EH (cell line): ENCODE data around the gene PLAC8L1.
"Not testable (repeated sequence)": the region's sequence is repeated elsewhere in the genome, so short reads cannot be mapped to it uniquely, and the experiment has no call there.

ENCODE experiments used
- DNase-seq: peaks from one replicate; pipeline ENCODE4 v3.0.0-alpha.2; 2015; ENCODE audit warnings: low read depth

PLAC8L1 gene, protein sequence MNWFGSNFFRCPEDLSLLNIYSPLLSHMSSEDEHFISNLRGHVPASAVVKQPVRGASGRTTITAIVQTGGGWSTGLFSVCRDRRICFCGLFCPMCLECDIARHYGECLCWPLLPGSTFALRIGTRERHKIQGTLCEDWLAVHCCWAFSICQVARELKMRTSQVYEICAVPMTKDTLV

DNA sequence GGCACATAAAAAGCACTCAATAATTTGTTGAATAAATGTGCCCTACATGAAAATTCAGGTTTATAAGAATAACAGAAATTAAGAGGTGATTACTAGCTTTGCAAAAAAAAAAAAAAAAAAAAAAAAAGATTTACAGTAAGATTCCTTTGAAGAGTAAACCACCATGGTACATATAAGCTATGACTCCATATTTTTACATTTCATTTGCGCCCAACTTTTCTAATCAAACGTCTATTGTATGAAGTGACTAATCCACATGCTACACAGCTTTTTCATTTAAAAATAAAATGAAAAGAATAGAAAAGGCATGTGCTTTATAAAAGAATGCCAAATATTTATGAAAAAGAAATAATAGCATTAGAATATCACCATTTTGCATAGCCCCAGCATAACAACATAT, at the start of gene PLAC8L1:
PLAC8L1 (minus strand) TSS at position 101 of the 400 bp plus-strand sequence. CDS start 1,266 bp downstream, outside the sequence.
- no peak for DNase-seq

DNA sequence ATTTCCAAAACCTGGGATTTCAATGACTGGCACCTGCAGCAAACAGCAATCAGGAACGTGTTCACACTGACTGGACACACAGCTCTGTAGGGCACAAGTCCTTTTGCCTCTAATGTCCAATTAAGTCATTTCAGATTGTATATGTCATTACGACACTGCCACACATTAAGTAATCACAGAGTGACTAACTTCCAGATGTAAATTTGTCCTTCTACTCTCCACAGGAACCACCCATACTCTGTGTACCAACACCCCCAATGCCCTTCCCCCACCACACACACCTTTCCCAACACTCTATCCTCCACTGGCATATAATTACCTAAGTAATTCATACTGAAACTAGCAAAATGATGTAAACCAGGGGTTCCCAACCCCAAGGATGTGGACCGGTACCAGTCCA, 46.6 kb upstream of the PLAC8L1 start:
- DNase-seq, result no peak

DNA sequence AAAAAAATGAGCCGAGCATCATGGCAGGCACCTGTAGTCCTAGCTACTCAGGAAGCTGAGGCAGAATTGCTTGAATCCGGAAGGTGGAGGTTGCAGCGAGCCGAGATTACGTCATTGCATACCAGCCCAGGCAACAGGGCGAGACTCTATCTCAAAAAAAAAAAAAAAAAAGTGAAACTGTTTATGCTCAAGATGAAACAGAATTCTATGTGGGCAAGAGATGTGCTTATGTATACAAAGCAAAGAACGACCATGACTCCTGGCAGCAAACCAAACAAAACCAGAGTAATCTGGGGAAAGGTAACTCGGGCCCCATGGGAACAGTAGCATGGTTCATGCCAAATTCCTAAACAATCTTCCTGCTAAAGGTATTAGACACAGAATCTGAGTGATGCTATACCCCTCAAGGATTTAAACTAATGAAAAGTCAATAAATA, 32.6 kb upstream of the PLAC8L1 start:
- DNase-seq, result no peak

DNA sequence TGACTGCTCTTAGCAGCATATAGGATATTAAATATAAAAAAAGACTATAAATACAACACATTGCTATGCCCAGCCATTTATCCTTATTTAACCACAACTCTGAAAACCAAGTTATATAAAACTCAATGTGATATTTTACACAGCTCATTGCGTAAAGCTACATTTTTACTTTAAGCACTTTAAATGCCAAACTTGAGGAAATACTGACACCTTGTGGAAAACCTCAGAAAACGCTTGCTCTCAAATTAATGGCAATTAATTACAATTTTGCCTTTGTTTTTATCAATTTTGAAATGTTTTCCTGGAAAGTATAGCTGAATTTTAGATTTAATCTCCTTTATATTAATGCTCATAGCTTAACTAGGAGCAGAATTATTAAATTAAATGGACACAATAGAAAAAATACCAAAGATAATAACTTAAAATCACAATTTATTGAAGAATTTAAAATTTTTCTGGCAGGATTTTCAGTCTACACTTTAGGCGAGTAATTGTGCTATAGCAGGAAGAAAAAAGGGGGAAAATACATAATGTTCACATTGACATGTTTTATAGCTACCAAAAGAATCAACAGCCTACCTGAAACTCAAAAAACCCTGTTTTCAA, 25.2 kb upstream of the PLAC8L1 start:
- DNase-seq, result peak; percentile 49

DNA sequence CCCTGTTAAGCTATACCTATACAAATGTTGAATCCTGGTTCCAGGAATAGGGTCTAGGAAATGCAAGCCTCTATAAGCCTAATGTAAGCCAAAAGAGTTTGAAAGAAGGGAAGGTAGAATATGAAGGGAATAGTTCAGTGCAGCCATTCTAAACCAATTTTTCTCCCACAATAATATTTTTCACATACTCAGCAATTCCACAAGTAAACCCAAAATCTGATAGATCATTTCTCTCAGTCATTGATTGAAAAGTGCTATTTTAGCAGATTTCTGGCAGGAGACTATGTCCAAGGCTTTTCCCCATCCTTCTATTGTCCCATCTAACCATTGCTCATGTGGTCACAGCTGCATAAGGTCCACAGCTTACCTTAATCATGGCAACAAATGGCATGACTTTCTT, 20.7 kb upstream of the PLAC8L1 start:
- no peak for DNase-seq

DNA sequence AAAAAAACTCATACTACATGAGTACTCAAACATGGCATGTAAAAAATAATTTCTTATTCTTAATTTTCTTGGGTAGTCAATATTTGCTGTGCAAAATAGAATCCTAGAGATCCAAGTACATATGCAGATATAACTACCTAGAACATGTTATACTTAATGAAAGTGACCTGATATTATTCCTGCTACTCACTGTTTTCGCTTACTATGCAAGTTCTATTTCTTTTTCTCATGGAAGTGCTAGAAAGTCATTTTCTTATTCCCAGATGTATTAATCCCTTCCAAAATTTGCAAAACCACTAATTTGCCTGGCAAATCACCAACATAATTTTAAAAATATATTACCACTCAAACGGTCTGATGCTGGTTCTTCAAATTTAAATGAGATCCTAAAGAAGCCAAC, 19.2 kb upstream of the PLAC8L1 start:
- DNase-seq, result no peak

DNA sequence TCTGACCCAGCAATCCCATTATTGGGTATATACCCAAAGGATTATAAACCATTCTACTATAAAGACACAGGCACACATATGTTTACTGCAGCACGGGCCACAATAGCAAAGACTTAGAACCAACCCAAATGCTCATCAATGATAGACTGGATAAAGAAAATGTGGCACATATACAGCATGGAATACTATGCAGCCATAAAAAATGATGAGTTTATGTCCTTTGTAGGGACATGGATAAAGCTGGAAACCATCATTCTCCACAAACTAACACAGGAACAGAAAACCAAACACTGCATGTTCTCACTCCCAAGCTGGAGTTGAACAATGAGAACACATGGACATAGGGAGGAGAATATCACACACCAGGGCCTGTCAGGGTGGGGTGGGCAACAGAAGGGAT, 16.1 kb upstream of the PLAC8L1 start:
- not testable (repeated sequence) for DNase-seq

DNA sequence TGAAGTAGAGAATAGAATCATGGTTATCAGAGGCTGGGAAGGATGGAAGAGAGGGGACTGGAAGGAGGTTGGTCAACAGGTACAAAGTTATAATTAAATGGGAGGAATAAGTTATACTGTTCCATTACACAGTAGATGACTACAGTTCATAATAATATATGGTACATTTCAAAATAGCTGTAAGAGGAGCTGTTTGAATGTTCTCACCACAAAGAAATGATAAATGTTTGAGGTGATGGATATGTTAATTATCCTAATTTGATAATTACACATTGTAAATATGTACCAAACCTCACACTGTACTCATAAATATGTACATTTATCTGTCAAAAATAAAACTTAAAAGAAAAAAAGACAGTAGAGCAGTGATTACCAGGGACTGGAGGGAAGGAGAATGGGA, 12.9 kb upstream of the PLAC8L1 start:
- no peak for DNase-seq

DNA sequence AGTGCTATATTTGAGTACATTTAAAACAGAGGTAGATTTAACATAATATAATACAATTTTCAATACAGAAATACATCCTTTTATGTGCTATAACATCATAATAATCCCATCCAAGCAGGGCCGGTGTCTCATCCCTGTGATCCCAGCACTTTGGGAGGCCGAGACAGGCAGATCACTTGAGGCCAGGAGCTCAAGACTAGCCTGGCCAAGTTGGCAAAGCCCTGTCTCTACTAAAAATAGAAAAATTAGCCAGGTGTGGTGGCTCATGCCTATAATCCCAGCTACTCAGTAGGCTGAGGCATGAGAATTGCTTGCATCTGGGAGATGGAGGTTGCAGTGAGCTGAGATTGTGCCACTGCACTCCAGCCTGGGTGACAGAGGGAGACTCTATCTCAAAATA, 11.8 kb upstream of the PLAC8L1 start:
- not testable (repeated sequence) for DNase-seq

DNA sequence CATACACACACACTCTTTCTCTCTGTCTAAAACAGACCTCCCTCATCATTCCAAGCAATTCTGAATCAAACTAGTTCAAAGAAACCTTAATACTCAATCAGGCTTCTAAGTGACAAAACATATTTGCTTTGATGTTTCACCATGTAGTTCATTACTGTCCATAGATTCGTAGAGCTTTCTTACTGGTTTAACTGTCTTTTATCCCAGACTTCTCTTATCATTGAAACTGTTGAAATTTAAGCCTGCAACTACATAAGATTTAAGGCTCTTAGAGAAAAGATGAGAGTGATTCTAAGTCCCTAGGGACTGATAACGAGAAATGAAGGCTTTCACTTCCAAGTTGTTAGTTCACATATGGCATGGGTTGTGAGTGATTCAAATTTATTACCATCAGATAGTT, 11.0 kb upstream of the PLAC8L1 start:
- no peak for DNase-seq

DNA sequence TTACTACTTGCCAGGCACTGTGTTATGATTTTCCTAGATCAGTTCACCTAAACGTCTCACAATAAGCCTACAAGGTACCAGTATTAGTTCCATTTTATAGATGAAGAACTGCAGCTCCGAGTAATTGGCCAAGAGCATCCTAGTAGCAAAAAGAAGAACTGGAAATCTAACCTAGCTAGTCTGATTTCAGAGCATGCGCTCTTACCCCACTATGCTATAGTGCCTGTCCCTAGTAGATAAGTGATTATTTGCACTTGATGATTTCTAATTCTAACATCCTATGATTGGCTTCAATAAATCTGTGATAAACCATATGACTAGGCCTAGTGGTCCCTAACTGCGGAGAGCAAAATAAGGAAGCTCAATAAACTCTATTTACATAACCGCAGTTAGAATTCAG, 7.1 kb upstream of the PLAC8L1 start:
- no peak for DNase-seq

DNA sequence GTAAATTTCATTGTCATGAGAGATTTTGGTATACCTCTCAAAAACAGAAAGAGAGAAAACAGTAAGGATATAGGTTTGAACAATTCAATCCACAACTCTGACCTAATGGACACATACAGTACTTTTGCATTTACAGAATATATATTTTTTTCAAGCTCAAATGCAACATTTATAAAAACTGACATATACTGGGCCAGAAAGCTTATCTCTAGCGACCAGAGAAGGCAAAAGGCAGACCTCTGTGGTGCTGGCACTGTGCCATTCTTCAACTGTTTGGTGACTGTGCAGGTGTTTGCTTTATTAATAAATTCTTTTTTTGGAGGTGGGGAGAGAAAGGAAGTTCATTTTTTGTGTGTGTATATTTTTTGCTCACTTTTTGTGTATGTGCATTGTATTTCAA, 6.0 kb upstream of the PLAC8L1 start:
- no peak for DNase-seq

DNA sequence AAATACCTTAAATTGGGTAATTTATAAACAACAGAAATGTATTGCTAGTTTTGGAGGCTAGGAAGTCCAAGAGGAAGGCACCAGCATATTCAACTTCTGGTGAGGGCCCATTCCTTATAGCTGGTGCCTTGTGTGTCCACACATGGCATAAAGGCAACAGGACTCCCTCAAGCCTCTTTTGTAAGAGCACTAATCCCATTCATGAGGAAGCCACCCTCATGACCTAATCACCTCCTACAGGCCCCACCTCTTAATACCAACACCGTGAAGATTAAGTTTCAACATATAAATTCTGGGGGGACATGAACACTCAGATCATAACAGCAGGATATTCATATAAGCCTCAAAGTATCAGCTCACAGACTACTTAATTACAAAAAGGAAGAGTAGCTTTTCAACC, 4.0 kb upstream of the PLAC8L1 start:
- DNase-seq, result no peak

DNA sequence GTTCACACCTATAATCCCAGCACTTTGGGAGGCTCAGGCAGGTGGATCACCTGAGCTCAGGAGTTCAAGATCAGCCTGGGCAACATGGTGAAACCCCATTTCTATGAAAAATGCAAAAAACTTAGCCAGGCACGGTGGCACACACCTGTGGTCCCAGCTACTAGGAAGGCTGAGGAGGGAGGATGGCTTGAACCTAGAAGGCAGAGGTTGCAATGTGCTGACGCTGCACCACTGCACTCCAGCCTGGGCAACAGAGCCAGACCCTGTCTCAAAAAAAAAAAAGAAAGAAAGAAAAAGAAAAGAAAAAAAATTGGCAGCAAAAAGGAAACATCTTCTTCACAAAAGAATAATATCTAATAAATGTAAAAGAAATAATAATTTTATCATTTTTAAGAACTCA, 3.5 kb upstream of the PLAC8L1 start:
- not testable (repeated sequence) for DNase-seq

DNA sequence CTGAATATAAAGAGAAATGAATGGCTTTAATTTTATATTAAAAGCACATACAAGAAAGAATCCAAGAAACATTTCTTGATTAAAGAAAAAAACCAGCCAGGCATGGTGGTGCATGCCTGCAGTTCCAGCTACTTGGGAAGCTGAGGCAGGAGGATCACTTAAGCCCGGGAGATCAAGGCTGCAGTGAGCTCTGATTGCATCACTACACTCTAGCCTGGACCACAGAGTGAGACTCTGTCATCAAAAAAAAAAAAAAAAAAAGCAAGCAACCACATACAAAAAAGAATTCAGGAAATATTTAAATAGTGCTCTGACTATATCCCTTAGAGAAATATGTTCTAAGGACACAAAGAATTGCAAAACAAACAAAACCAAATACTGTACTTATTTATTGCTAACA, 2.5 kb upstream of the PLAC8L1 start:
- peak; percentile 60 for DNase-seq

DNA sequence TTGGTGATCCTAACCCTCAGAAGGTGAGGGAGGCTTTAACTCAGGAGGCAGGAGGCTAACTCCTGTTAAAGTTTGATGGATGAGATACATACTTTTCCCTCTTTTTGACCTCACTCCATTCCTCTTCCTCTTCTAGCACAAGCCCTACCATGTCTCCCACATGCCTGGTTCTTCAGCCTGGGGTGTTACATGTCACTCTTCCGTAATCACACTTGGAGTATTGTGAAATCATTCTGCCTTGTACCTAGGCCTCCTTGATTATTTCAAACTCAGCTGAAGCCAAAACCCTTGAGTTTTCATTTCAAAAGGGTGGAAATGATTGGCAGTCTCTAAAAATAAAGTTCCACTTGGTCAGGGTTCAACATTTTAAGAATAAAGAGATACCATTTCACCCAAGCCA, 1.8 kb downstream of the PLAC8L1 start:
- no peak for DNase-seq

DNA sequence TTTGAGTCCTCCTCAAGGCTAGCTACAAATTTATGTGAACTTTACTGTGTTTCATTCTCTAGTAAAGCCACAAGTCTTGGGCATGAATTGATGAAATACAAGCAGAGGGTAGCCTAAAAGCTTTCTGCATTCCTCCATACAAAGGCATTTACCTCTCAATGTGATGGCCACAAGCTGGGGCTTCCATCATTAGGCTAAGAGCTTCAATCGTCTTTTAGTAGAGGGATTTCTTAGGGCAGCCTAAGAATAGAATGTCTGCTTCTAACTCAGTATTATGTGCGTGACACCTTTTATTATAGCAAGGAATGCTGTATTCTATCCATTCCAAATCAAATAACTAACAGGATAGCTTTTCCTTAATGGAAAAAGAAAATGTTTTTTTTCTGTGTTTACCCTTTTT, 3.7 kb downstream of the PLAC8L1 start:
- no peak for DNase-seq

DNA sequence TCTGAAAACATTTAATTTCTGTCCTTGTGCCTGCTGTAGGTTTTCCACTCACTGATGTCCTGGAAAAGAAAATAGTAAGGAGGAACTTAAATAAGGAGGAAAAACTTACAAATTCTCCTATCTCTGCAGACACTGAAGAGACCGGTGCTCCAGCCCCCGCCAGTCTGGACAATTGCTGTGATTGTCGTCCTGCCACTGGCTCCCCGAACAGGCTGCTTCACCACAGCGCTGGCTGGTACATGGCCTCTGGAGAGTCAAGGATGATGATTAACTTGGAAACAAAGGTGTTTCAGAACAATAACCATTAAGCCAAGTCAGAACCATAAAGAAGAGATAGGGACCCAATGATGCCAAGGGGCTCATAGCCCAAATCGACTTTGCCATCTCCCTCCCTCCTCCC, 7.3 kb downstream of the PLAC8L1 start:
- DNase-seq, result no peak

DNA sequence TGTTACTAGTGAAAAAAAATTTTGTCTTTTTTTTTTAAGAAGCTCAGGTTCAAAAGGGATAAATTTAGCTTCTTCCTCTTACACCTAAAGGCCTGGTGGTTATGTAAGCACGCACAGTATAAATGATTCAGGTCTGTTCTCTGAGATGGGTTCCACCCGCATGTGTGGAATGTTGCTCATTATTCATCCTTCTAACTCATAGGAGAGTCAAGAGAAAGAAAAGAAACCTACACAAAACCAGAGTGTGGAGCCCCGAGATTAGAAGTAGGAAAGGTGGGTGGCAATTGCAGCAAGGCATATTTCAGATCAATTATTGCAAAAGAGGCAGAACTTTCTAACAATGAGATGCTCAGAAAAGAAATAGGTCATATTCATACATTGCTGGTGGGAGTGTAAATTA, 13.5 kb downstream of the PLAC8L1 start:
- DNase-seq, result no peak

DNA sequence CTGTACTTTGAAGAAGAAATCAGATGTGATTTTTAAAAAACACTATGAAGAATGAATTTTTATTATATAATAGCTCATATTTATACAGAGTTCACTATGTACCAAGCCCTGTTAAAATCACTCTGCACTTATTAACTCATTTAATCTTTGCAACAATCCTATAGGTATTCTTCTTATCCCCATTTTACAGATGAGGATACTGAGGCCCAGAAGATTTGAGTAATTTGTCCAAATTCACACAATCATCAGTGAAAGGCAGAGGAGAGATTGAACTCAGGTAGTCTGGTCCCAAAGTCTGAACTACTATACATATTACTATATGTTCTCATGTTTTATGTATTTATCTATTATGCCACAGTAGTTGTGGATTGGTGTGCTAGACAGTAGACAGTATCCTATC, 16.1 kb downstream of the PLAC8L1 start:
- DNase-seq, result no peak

DNA sequence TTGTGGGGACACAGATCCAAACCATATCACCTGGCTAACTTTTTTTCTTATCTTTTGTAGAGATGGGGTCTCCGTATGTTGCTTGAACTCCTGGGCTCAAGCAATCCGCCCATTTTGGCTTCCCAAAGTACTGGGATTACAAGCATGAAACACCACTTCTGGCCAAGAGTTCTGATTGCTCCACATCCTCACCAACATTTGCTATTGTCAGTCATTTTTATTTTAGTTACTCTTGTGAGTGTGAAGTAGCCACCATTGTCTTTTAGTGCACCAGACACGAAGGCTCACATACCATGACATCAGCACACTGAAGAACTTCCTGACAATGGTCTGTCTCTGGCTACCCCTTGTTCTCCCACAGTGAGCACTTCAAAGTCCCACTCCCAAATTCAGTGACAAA, 17.3 kb downstream of the PLAC8L1 start:
- no peak for DNase-seq

DNA sequence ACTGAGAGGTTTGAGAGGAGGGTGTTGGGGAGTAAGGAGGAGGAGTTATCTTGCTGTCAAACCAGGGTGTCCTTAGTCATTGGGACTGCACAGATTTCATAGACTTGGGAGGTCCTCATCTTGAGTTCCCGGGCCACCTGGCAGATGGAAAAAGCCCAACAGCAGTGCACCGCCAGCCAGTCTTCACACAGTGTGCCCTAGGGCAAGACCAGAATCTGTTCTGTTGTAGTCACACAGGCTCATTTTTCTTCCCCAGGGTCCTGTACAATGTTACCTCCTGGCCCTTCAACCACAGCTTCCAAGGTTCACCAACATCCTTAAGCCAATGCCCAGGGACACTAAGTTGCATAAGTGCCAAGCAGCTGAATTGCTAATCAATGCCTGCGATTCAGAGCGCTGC, 21.0 kb downstream of the PLAC8L1 start:
- DNase-seq, result no peak

DNA sequence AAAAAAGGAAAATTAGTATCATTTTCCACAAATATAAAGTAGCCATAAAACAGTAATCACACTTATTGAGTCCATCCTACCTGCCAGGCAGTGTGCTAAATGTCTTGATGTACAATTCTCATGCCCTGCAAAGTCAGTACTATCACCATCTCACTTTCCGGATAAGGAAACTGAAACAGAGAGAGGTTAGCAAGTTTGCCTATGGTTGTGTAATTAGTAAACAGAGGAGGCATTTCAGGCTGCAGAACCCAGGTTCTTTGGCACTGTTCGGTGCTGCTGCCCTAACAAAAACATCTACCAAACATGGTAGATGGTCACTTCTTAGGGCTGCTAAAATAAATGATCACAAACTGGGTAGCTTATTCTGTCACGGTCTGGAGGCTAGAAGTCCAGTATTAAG, 22.6 kb downstream of the PLAC8L1 start:
- DNase-seq, result no peak

DNA sequence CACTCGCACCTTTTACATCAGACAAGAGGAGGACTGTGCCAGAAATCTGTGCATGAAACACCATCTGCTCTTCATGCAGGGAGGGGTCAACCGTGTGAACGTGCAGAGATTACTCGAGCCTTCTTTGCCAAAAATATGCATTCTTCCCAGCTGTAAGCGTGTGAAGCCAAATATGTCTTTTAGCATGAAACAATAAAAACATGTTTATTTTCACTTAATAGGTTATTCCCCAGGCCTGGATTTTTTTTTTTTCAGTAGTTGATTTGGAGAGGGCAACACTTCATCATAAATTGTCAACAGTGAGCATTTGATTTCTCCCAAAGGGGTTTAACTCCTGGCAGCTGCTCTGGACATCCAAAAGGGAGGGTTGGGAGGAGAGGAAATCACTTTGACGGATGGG, 23.8 kb downstream of the PLAC8L1 start:
- DNase-seq, result peak; percentile 17
